SU-DHL-6 (cell line): Measurements from ENCODE around the gene GRB14.

Experiments
- CTCF ChIP-seq: fragments of 200-600 bp; sonication (generic); IDR thresholded peaks from one replicate; pipeline ENCODE4 v1.5.1; 2017; ENCODE audit warnings: antibody characterized with exemption, mild to moderate bottlenecking, low read length, moderate library complexity; ENCODE audit not compliant: insufficient read depth, poor library complexity, severe bottlenecking
- EZH2phosphoT487 ChIP-seq: fragments of 200-600 bp; sonication (generic), shearing (Covaris generic); conservative IDR thresholded peaks from 2 replicates; pipeline ENCODE4 v1.6.1; 2018; ENCODE audit warnings: mild to moderate bottlenecking, antibody characterized with exemption, low read length, moderate library complexity, mixed read lengths

- no peak for TF ChIP-seq CTCF
- TF ChIP-seq EZH2phosphoT487: no peak
Observed at GRCh38 chr2:164542581-164543021, 78.7 kb downstream of the GRB14 start.
